ENCODE data around the gene GLT6D1. TPM values are rescaled to one million over a fixed set of nuclear protein-coding genes. Genes with fewer than 3 reads are reported as not detected.

The GLT6D1 gene
- total RNA-seq, 1 experiment from 2014 or later, result not detected

DNA sequence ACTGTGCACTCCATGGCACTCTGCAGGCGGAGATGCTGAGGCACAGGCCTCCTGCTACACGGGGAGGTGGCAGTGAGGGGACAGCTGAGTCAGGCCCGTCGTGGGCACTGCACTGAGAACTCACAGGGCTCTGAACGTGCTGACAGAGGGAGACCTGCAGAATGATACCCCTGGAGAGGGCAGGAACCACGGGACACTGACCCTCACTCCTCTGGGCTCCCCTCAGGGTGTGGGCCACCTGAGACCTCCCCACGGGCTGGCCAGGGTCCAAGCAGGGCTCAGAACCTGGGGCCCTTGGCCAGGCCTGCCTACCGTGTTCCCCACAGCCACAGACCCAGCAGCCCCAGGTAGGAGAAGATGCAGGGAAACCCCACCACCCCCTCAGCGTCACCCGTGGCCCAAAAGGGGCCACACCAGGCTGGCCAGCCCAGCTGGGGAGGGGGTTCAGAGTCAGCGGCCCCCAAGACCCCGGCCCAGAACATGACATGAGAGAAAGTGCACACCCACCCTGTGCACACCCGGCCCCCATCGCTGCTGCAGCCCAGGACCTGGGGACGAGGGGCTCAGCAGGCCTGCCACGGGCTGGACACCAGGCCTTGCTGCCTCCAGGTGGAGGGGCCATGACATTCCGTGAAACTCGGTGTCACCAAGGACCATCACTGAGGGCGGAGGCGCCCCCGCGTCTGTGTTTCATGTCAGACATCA is 30.9 kb downstream of the GLT6D1 start:
- DNase-seq (ENCODE audit: low read depth), result no peak

GRCh38 chr9:135607401-135608293 is 31.7 kb downstream of the GLT6D1 start:
- DNase-seq (ENCODE audit: low read depth), result no peak

- DNase-seq (ENCODE audit: low read depth), result no peak
These were observed 32.5 kb downstream of the GLT6D1 start for GRCh38 chr9:135606885-135607259.

GRCh38 chr9:135605238-135605781 is 34.0 kb downstream of the GLT6D1 start:
- no peak for DNase-seq (ENCODE audit: low read depth)

DNA sequence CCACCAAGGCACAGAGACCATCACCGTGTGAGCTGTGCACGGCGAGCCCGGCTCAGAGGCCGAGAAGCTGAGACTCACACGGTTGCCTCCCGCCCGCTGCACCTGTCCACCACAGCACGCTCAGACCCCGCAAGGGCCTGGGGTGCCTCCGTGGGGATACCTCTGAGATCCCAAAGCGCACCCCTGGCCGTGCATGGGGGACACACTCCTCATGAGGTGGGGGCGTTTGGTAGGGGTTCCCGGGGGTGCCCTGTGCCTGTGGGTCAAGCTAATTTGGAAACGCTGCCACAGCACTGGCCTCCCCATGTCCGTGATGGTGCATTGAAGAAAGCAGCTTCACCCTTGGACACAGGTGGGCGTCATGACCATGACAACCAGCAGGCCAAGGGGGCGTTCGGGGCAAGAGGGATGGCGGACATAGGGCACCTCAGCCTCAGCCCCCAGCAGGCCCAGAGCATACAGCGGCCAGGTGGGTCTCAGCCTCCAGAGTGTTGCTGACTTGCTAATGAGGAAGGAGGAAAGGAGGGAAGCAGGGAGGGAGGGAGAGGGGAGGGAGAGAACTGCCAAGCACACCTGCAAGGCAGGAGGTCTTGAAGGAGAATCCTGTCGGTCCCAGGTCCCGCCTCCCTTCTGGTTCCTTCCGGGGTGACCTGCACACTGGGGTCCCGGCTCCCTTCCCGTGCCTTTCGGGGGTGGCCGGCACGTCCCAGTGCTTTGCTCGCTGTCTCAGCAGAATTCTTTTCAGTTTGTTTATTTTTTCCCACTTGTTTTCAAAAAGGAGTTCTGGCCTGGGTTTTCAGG is 34.7 kb downstream of the GLT6D1 start:
- no peak for DNase-seq (ENCODE audit: low read depth)

- peak; percentile 42 for DNase-seq (ENCODE audit: low read depth)
These were observed 36.4 kb downstream of the GLT6D1 start for GRCh38 chr9:135602789-135603481.

- DNase-seq (ENCODE audit: low read depth), result no peak
These were observed 37.4 kb downstream of the GLT6D1 start for GRCh38 chr9:135601988-135602387.

- no peak for DNase-seq (ENCODE audit: low read depth)
These were observed 39.0 kb downstream of the GLT6D1 start for GRCh38 chr9:135600296-135600817.

DNA sequence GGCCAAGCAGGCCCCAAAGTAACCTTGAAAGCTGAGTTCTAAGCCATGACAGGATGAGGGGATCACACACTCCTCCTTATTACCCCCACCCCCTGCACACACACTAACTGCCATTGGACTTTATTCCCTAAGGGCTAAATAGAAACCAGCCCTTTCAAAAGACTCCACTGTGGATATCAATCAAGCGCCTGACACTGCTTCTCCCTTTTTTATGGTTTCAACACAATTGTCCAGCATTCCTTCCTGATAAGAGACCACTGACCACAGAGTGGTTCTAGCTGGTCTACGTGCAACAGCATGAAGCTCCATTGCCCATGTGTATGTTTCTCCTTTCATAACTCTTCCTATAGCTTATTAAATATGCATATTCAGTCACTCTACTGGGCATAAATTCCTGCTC is 43.1 kb downstream of the GLT6D1 start:
- no peak for DNase-seq (ENCODE audit: low read depth)

GRCh38 chr9:135592625-135593024 is 46.7 kb downstream of the GLT6D1 start:
- no peak for DNase-seq (ENCODE audit: low read depth)

DNA sequence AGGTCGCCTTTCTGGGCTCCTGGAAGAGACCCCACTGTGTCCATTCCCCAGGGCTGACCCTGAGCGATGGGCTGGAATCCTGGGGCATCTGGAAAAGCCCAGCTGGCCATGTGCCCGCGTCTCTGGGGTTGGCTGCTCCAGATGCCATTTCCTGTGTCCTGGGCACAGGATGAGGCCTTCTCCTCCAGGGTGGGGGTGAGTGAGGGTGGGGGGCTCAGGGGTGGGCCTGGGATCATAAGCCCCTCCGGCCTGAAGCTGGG is 47.1 kb downstream of the GLT6D1 start:
- no peak for DNase-seq (ENCODE audit: low read depth)

GRCh38 chr9:135591506-135592330 is 47.6 kb downstream of the GLT6D1 start:
- DNase-seq (ENCODE audit: low read depth), result no peak

DNA sequence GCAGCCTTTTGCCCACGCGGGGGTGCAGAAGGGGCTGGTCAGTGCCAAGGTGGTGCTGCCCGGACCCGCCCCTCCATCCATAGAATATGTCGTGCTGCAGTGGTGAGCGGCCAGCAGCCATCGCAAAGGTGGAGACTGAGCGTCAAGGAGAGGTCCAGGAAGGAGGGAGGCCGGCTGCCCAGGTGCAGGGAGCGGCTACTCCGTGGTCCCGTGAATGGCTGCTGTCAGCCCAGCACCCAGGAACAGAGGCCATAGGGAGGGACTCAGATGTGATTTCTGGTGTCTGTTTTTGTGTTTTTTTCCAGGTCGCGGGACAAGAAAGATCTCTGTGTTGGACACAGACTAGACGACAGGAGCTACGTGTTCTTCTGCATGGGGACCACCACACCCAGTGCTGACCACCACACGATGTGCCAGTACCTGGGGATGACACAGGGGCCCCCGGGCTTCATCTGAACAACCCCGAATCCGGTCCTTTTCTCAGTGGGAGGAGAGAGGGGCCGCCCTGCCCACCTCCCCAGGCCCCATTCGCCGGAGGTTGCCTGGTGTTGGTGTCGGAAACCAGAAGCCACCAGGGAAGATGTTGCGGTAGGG is 48.8 kb downstream of the GLT6D1 start:
- DNase-seq (ENCODE audit: low read depth), result no peak

DNA sequence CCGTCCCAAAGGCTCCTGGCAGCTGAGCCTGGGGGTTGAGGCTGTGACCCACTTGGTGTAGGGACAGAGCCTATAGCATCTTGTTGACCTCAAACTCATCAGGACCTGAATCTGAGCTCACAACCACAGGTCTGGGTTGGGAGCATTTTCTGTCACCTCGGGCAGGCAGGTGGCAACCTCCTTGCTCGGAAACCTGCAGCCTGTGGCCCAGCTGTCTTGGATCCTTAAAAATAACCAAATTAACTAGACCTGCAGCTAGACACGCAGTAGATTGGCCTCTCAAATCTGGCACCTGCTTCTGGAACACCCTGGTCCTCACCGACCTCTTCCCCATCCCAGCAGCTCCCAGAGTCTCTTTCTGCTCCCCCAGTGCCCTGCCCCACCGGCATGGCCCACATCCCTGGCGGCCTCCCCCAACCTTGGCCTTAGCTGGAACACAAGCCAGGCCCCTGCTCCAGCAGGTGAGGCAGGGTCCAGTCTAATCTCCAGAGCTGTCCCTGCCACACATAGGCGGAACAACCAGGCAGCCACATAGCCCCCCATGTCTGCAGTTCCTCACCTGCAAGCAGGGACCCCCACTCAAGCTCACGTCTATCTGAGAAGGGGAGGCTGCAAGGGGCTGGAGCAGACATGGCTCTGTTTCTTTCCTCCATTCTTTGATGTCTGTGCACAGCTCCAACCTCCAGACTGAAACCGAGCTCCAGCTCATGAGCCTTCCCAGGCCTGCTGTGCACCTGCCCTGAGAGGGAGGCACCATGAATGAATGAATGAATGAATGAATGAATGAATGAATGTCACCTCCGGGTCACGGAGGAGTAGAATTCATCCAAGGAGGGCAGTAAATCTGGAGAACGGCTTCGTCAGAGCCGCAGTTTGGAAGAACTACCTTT is 49.5 kb downstream of the GLT6D1 start:
- no peak for DNase-seq (ENCODE audit: low read depth)

GRCh38 chr9:135588886-135589595 is 50.3 kb downstream of the GLT6D1 start:
- DNase-seq (ENCODE audit: low read depth), result no peak

GRCh38 chr9:135588371-135588770 is 51.0 kb downstream of the GLT6D1 start:
- no peak for DNase-seq (ENCODE audit: low read depth)

DNA sequence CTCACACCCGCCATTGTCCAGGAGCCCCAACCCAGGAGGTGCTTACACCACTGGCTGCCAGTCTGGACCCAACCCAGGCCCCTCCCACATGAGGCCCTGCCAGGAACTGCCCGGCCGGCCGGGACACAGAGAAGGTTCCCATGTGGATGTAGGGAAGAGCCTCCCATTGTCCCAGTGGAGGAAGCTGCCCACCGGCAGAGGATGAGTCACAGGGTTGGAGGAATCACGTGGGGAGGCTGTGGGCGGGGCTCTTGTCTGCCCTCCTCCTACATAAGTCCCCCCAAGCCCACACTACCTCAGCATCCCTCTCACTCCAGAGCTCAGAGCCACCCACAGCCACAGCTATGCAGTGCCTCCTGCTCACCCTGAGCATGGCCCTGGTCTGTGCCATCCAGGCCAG is 51.7 kb downstream of the GLT6D1 start:
- peak; percentile 74 for DNase-seq (ENCODE audit: low read depth)

DNA sequence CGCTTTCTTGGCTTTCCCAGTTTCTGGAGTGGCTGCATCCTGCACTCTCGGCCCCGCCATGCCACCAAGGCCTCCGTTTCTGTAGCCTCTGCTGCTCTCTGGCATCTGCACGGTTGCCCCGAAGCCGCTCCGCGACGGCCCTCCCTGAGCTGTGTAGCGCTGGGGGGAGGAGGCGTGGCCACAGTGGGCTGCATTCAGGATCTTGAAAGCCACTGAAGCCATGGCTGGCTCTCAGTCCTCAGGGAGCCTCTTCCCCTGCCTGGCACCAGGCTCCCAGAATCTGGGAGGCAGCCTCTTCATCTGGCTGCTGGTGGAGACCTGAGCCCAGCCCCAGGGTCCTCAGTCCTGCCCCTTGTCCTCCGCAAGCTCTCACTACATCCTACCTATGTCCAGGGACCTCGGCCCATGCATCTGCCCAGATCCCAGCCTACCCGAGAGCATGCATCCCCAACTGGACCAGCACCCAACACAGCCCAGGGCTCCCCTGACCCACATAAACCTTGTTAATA is 52.7 kb downstream of the GLT6D1 start:
- DNase-seq (ENCODE audit: low read depth), result no peak

Data from Daoy (cell line).